Superior temporal gyrus (tissue), 1 donor: Measurements from ENCODE around the gene NUDT14.

Source experiments
- DNase-seq: peaks from one replicate; pipeline ENCODE4 v3.0.0-alpha.2; 2016; ENCODE audit errors: extremely low spot score

The NUDT14 gene

GRCh38 chr14:105176513-105176912 is 4.6 kb downstream of the NUDT14 start:
- DNase-seq: no peak

DNA sequence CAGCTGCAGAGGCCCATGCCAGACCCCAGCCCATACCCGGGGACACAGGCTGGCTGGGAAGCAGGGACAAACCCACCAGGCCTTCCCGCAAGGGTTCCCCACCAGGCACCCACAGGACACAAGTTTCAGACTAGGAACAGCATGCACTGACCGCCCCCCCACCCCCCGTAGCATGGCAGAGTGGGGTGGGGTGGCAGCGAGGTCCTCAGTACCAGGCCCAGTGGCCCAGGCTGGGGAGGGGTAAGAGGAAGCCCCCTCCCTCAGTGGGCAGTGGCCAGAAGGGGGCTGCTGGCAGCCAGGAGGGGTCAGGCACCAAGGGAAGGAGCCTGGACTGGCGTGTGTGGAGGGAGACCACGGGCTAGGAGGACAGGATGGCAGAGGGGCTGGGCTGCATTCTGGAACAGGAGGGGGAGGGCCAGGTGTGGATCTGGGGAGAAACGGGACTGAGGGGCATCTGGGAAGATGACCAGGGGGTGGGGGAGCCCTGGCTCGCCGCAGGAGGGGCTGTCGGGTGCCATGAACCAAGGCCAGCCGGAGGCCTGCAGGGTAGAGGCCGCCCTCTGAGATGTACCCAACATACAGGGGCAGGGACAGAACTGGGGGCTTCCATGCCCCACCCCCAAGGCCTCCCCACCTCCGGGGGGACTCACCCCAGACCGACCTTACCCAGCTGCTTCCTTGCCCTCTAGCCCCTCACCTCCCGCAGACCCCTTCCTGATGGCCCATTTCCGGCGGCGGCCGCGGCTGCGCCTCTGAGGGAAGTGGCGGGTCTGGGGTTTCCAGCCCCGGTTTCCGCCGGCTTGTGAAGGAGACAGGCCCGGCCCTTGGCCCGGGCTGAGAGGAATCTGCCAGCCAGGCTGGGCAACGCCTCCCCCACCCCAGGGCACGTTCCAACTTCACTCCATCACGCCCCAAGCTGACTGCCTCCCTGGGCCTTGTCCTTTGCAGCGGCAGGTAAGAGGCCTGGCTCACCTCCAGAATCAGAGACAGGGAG is 6.9 kb downstream of the NUDT14 start:
- no peak for DNase-seq

GRCh38 chr14:105173145-105173544 is 8.0 kb downstream of the NUDT14 start:
- DNase-seq: no peak

DNA sequence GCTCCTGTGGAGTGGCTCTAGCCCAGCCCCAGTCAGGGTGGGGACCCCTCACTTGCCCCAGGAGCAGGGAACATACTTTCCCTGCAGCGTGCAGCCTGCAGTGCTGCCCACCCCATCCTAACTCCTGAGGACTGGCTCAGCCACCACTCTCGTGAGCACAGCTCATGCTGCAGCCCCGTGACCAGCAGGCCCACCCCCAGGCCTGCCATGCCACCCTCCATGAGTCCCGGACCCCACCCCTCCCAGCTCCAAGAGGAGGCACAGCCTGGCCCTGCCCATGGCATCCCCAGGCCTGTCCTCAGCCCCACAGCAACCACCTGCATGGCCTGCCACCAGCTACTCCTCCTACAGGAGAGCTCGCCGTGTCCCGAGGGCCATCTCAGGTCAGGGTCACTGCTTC is 8.6 kb downstream of the NUDT14 start:
- DNase-seq: no peak

GRCh38 chr14:105171004-105171673 is 10.0 kb downstream of the NUDT14 start:
- no peak for DNase-seq

- no peak for DNase-seq
Observed at GRCh38 chr14:105169776-105170655, 11.1 kb downstream of the NUDT14 start.

DNA sequence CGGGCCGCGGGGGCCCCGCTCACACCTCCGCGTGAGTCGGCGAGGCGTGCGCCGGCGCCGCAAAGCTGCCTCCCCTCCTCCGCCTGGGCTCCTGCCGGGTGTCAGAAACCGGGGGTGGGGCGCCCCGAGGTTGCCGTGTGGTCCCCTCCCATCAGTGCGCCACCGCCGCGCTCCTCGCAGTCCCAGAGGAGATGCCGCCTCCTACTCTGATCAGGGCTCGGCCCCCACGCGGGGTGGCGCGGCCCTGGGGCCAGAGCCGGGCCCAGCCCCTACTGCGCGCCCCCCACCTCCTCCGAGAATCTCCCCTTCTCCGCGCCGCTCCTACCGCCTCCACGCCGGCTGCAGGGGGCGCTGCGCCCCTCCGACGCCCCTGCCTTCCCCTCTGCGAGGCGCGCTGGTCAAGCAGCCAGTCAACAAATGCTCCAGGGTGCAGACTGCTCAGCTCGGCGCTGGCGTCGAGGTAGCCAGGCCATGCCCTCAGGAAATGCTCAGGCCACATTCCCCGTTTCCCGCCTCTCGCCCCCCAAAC is 12.1 kb downstream of the NUDT14 start:
- DNase-seq: no peak

- DNase-seq: no peak
Observed at GRCh38 chr14:105168496-105168978, 12.6 kb downstream of the NUDT14 start, which contains the start of gene JAG2. Gene JAG2 (minus strand): TSS chr14:105168776. CDS start chr14:105168420, 356 bp downstream.

DNA sequence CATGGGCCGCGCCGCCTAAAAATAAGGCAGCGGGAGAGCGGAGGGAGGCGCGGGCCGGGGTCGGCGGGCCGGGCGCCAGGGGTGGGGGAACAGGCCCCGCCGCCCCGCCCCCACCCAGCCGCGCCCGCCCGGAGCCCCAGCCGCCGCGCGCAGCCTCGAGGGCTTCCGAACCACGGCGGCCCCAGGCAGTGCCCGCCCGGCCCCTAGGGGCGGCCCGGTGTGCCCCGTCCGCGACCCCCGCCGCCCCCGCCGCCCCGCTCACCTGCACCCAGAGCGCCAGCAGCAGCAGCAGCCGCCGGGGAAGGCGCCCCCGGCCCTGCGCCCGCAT is 13.1 kb downstream of the NUDT14 start:
- DNase-seq: no peak

DNA sequence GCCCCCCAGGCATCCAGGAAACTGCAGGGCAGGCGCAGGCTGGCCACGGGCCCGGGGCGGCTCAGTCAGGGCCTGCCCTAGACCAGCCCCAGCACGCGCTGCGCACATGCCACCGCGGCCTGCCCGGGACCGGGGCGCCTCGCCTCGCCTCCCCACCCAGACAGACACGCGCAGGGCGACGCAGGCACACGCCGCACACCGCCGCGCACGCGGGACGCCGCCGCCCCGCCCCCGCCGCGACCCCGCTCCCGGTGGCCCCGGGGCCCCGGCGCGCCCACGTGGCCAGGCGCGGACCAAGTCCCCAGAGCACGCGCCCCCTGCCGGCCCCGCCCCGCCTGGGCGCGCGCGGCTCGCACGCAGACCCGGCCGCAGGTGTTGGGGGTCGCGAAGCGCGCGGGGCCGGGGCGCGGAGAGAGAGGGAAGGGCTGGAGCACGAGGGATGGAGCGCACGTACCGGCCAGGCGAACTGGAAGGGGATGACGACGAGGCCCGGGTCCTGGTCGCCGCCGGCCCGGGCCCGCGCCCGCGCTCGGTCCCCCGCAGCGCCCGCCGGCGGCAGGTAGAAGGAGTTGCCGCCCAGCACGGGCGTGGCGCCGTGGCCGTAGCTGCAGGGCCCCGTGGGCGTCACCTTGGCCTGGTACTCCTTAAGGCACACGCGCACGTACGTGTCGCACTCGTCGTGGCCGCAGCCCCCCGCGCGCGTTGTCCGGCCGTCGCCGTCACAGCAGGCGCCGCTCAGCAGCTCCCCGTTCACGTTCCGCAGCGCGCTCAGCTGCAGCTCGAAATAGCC is 13.6 kb downstream of the NUDT14 start:
- DNase-seq: no peak

DNA sequence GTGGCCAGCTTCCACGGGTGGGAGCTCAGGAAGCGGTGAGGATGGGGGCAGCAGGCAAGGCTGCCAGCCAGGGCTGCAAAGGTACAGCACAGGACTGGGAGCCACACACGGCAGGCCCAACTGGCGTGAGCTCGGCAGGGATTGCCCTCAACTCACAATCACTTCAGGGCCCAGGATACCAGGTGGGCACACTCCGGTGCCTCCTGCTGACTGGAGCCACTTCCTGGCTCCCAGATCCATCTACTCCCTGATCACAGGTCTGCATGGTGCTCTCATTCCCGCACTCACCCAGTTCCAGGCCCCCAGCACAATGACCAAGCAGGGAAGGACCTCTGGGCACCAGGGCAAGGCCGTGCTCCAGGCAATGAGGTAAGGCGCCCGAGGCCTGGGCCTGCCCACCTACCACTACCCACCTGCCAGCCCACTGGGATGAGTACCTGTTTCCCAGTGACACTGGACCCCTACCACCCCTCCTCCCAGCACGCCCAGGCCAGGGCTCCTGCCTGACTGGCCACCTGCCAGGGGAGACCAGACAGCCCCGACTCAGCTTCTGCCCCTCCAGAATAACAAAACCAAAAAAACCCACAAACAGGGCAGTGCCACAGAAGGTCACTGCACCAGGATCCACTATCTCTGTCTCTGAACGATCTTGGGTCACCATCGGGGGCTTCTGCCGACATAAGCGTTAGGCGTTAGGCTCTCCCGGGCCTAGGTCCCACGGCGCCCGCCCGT is 14.4 kb downstream of the NUDT14 start:
- DNase-seq: no peak

GRCh38 chr14:105165761-105166485 is 15.2 kb downstream of the NUDT14 start:
- no peak for DNase-seq

DNA sequence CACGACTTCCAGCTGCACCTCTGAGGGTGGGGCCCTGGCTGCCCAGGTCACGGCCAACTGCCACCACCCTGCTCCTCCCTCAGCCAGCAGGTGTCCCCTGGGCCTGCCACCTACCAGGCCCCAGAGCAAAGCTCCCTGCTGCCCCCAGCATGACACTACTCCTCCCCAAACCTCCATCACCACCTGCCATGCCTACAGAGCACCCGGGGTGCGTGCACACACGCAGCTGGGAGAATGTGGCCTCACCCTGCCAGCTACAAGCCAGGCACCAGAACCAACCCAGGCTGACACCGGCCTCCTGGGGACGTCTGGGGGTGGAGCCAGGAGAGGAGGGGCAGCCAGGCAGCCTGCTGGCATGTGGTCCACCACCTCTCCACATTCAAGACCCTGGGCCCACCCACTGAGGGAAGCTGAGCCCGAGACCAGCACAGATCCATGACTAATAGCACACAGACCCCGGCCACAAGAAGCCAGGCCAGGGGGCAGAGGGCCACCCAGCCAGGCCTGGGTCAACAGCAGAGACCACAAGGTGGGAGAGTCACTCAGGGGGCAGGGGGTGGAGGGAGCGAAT is 15.9 kb downstream of the NUDT14 start:
- no peak for DNase-seq

DNA sequence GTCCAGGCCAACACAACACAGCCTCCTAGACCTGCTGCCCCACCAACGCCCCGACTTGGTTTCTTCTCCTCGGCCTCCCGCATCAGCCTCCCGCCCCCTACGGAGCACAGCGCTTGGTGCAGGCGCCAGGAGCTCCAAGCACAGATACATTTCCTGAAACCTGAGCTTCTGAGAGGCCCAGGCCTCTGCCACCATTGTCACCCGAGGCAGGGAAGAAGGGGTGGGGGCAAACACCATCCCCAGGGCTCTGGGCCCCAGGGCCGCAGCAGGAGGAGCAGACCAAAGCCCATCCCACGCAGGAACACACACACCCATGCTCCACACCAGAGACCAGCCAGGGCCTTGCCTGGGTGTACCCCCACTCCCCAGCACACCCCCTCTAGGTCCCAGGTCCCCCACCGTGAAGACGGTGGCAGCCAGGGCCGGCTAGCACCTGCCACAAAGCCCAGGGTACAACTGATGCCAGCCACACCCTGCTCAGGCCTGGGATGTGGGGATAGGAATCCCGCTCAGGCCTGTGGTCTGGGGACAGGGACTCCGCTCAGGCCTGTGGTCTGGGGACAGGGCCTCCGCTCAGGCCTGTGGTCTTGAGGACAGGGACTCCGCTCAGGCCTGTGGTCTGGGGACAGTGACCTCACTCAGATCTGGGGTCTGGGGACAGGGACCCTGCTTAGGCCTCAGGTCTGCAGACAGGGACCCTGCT is 17.9 kb downstream of the NUDT14 start:
- no peak for DNase-seq

DNA sequence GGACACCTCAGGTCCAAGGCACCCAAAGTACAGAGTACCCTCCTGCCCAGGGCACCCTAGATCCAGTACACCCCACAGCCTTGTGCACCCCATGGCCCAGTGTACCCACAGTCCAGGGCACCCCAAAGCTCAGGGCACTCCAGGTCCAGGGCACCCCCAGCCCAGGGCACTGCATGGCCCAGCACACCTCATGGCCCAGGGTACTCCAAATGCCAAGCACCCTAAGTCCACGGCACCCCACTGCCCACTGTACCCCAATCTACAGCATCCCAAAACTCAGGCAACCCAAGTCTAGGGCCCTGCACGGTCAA is 18.5 kb downstream of the NUDT14 start:
- no peak for DNase-seq

DNA sequence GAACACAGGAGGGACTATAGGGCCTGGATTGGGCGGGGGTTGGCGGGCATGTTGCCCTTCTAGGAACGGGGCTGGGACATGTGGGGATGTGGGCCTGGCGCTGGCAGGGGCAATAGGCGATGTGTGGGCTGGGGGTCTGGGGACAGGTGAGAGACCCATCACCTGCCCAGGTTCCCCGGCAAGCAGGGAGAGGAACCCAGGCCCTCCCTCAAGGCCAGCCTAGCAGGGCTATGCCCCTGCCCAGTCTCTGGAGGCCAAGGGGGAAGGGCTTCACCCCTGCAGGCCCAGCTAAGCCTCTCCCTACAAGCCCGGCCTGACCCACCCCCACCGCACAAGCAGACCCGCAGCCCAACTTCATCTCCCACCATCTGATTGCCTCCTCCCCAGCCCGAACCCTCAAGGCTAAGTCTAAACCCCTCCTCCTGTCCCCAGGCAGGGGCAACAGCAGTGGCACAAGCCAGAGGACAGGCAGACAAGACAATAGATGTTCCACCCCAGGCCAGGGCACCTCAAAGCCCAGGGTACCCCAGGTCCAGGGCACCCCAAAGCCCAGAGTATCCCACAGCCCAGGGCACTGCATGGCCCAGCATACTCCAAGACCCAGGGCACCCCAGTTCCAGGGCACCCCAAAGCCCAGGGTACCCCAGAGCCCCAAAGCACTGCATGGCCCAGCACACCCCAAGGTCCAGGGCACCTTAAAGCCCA is 19.0 kb downstream of the NUDT14 start:
- no peak for DNase-seq

DNA sequence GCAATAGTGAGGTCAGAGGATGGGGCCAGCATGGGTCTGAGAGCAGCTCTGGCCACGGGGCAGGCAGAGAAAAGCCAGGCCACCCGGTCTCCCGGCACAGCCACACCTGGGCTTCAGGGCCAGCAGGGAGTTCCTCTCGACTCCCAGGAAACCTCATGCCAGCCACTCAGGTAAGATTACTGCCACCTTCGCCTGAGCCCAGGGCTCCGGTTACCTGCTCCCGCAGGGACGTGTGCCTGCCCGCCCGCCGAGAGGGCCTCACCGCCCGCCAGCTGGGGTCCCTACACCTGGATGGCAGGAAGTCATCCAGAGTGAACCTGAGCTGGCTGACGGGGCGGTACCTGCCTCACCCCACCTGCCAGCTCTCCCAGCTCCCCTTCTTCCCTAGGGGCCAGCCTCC is 19.8 kb downstream of the NUDT14 start:
- DNase-seq: no peak

- no peak for DNase-seq
Observed at GRCh38 chr14:105160776-105161175, 20.3 kb downstream of the NUDT14 start.
